Keratinocyte (primary cell): ENCODE data around the gene OR9A2.

Source experiments
- CTCF ChIP-seq, 3 experiments: IDR thresholded peaks in 1 of 3; conservative IDR thresholded peaks in 1 of 3; optimal IDR thresholded peaks in 1 of 3; 2 replicates in 2 of 3; 3 replicates in 1 of 3; pipeline versions ENCODE3 to v1.5.1; 2011; ENCODE audit warnings: low read length in 3 of 3, mild to moderate bottlenecking in 3 of 3, moderate library complexity in 2 of 3, control low read depth in 1 of 3, inconsistent platforms in 1 of 3; ENCODE audit not compliant: insufficient read depth in 2 of 3; ENCODE audit errors: extremely low read depth in 1 of 3
- EZH2 ChIP-seq: IDR thresholded peaks from one replicate; pipeline ENCODE4 v1.6.1; 2012; ENCODE audit warnings: inconsistent platforms, mild to moderate bottlenecking, low read length, moderate library complexity

- TF ChIP-seq CTCF (optimal IDR thresholded peaks at IDR 0.05 in 1 of 3, IDR thresholded peaks at IDR 0.05 in 1 of 3, conservative IDR thresholded peaks at IDR 0.05 in 1 of 3; ENCODE audit: extremely low read depth in 1 of 3, insufficient read depth in 2 of 3, low read length in 3 of 3) (no peak), EZH2 (no peak)
Measured at GRCh38 chr7:143015926-143016490, 10.9 kb downstream of the OR9A2 start.
